H9 (cell line): Measurements from ENCODE around the gene SRSF10. TPM values are rescaled to one million over a fixed set of nuclear protein-coding genes. Genes with fewer than 3 reads are reported as not detected.

Source experiments
- DNase-seq: peaks from one replicate; pipeline ENCODE4 v3.0.0-alpha.2; 2017
- H2AFZ ChIP-seq: one replicate; pipeline ENCODE4 v1.6.1; 2013; ENCODE audit warnings: mild to moderate bottlenecking, low read length, control low read depth, moderate library complexity
- H2AK5ac ChIP-seq: 2 replicates; pipeline ENCODE4 v1.6.1; 2013; ENCODE audit warnings: low read length, control low read depth, mixed read lengths; ENCODE audit not compliant: insufficient read length
- H2BK120ac ChIP-seq: one replicate; pipeline ENCODE4 v1.6.1; 2013; ENCODE audit warnings: low read depth, mild to moderate bottlenecking, low read length, control low read depth, inconsistent platforms; ENCODE audit not compliant: poor library complexity, severe bottlenecking
- H2BK12ac ChIP-seq: 2 replicates; pipeline ENCODE4 v1.6.1; 2013; ENCODE audit warnings: low read length, control low read depth, mixed read lengths, low read depth; ENCODE audit not compliant: insufficient read length
- H2BK15ac ChIP-seq: 2 replicates; pipeline ENCODE4 v1.6.1; 2013; ENCODE audit warnings: low read depth, low read length, control low read depth
- H2BK20ac ChIP-seq: one replicate; pipeline ENCODE4 v1.6.1; 2013; ENCODE audit warnings: low read depth, mild to moderate bottlenecking, low read length, control low read depth, inconsistent platforms; ENCODE audit not compliant: poor library complexity, severe bottlenecking
- H2BK5ac ChIP-seq: 2 replicates; pipeline ENCODE4 v1.6.1; 2013; ENCODE audit warnings: low read length, control low read depth, mixed read lengths; ENCODE audit not compliant: insufficient read length
- H3K14ac ChIP-seq: 2 replicates; pipeline ENCODE4 v1.6.1; 2013; ENCODE audit warnings: low read length, control low read depth; ENCODE audit not compliant: insufficient read depth
- H3K18ac ChIP-seq: 2 replicates; pipeline ENCODE4 v1.6.1; 2013; ENCODE audit warnings: low read depth, mild to moderate bottlenecking, mixed read lengths, low read length, control low read depth; ENCODE audit not compliant: insufficient read length
- H3K23ac ChIP-seq: 2 replicates; pipeline ENCODE4 v1.6.1; 2013; ENCODE audit warnings: low read length, control low read depth, mixed read lengths, low read depth; ENCODE audit not compliant: insufficient read length
- H3K23me2 ChIP-seq: 2 replicates; pipeline ENCODE4 v1.6.1; 2013; ENCODE audit warnings: low read depth, mild to moderate bottlenecking, mixed read lengths, low read length, control low read depth; ENCODE audit not compliant: insufficient read length, poor library complexity, severe bottlenecking
- H3K27ac ChIP-seq: 2 replicates; pipeline ENCODE4 v1.5.1; 2013; ENCODE audit warnings: low read length, control low read depth, mixed read lengths, low read depth; ENCODE audit not compliant: insufficient read length
- H3K27me3 ChIP-seq: 2 replicates; pipeline ENCODE4 v1.6.1; 2013; ENCODE audit warnings: low read length, control low read depth, inconsistent platforms; ENCODE audit not compliant: insufficient read depth
- H3K4ac ChIP-seq: 2 replicates; pipeline ENCODE4 v1.6.1; 2013; ENCODE audit warnings: low read depth, mild to moderate bottlenecking, control low read depth, inconsistent platforms, low read length, moderate library complexity
- H3K4me1 ChIP-seq: 2 replicates; pipeline ENCODE4 v1.6.1; 2013; ENCODE audit warnings: low read length, control low read depth, inconsistent platforms; ENCODE audit not compliant: insufficient read depth
- H3K4me2 ChIP-seq: 2 replicates; pipeline ENCODE4 v1.6.1; 2013; ENCODE audit warnings: low read length, control low read depth, mixed read lengths; ENCODE audit not compliant: insufficient read length, insufficient read depth
- H3K56ac ChIP-seq: 2 replicates; pipeline ENCODE4 v1.6.1; 2013; ENCODE audit warnings: low read depth, mild to moderate bottlenecking, mixed read lengths, low read length, control low read depth; ENCODE audit not compliant: insufficient read length
- H3K79me1 ChIP-seq: 2 replicates; pipeline ENCODE4 v1.6.1; 2013; ENCODE audit warnings: low read depth, mild to moderate bottlenecking, moderate library complexity, low read length, control low read depth, inconsistent platforms; ENCODE audit not compliant: insufficient read depth, poor library complexity, severe bottlenecking
- H3K79me2 ChIP-seq: 2 replicates; pipeline ENCODE4 v1.6.1; 2013; ENCODE audit warnings: low read length, control low read depth, inconsistent platforms; ENCODE audit not compliant: insufficient read depth
- H3K9ac ChIP-seq: 2 replicates; pipeline ENCODE4 v1.6.1; 2013; ENCODE audit warnings: low read length, control low read depth, mixed read lengths; ENCODE audit not compliant: insufficient read length; ENCODE audit errors: extremely low read depth
- H3K9me3 ChIP-seq: one replicate; pipeline ENCODE4 v1.6.1; 2013; ENCODE audit warnings: low read depth, low read length, inconsistent platforms; ENCODE audit not compliant: control insufficient read depth
- H3T11ph ChIP-seq: one replicate; pipeline ENCODE4 v1.6.1; 2013; ENCODE audit warnings: mild to moderate bottlenecking, low read length, control low read depth, inconsistent platforms
- H4K20me1 ChIP-seq: one replicate; pipeline ENCODE4 v1.6.1; 2013; ENCODE audit not compliant: control insufficient read depth, insufficient read length, insufficient read depth
- H4K5ac ChIP-seq: 2 replicates; pipeline ENCODE4 v1.6.1; 2013; ENCODE audit warnings: low read depth, mild to moderate bottlenecking, mixed read lengths, low read length, control low read depth; ENCODE audit not compliant: insufficient read length
- H4K8ac ChIP-seq: replicated peaks from 2 replicates; pipeline ENCODE4 v1.6.1; 2013; ENCODE audit warnings: low read length, control low read depth, mixed read lengths, low read depth; ENCODE audit not compliant: insufficient read length
- H4K91ac ChIP-seq: 2 replicates; pipeline ENCODE4 v1.6.1; 2013; ENCODE audit warnings: low read depth, mild to moderate bottlenecking, moderate library complexity, mixed read lengths, low read length, control low read depth; ENCODE audit not compliant: insufficient read length
- H3K27ac Mint-ChIP-seq, 3 experiments: 2 replicates in 2 of 3; 3 replicates in 1 of 3; pipeline ENCODE4 v1.8.0; 2020 to 2021; ENCODE audit warnings: mixed read lengths in 3 of 3, mild to moderate bottlenecking in 1 of 3, moderate library complexity in 1 of 3
- H3K27me3 Mint-ChIP-seq: 2 replicates; pipeline ENCODE4 v1.8.0; 2021; ENCODE audit warnings: low read depth, mild to moderate bottlenecking, moderate library complexity, mixed read lengths
- H3K36me3 Mint-ChIP-seq, 3 experiments: 2 replicates in 2 of 3; 3 replicates in 1 of 3; pipeline ENCODE4 v1.8.0; 2020 to 2021; ENCODE audit warnings: low read depth in 3 of 3, mixed read lengths in 3 of 3; ENCODE audit not compliant: insufficient read depth in 1 of 3
- H3K4me1 Mint-ChIP-seq, 2 experiments: 2 replicates each; pipeline ENCODE4 v1.8.0; 2020; ENCODE audit warnings: mixed read lengths in 2 of 2
- H3K4me3 Mint-ChIP-seq, 2 experiments: 2 replicates in 1 of 2; 3 replicates in 1 of 2; pipeline ENCODE4 v1.8.0; 2020 to 2021; ENCODE audit warnings: mild to moderate bottlenecking in 2 of 2, mixed read lengths in 2 of 2, moderate library complexity in 1 of 2
- H3K9me3 Mint-ChIP-seq, 2 experiments: 2 replicates in 1 of 2; 3 replicates in 1 of 2; pipeline ENCODE4 v1.8.0; 2020; ENCODE audit warnings: mild to moderate bottlenecking in 2 of 2, mixed read lengths in 2 of 2, moderate library complexity in 1 of 2
- WGBS: extraction: QIAGEN DNeasy Blood & Tissue Kit; methylation state at CpG from one replicate; pipeline ENCODE4 v1.1.7; 2013; ENCODE audit warnings: missing lambda C conversion rate, low lambda C conversion rate, mixed read lengths; ENCODE audit not compliant: insufficient read length; ENCODE audit errors: extremely low coverage; 5-methylcytosine and 5-hydroxymethylcytosine counted together
- total RNA-seq: library from RNA; stranded (reverse); gene quantifications from 2 replicates; pipeline ENCODE4 v1.2.1, GENCODE V29; 2021
- TF ChIP-seq, protein P1 (sequence below): fragments of 200-600 bp; sonication (generic); conservative IDR thresholded peaks from 3 replicates; pipeline ENCODE4 v1.8.0; 2021; ENCODE audit warnings: antibody characterized with exemption, mild to moderate bottlenecking

SRSF10 gene
- total RNA-seq, 1 experiment from 2014 or later = 238 TPM

DNA sequence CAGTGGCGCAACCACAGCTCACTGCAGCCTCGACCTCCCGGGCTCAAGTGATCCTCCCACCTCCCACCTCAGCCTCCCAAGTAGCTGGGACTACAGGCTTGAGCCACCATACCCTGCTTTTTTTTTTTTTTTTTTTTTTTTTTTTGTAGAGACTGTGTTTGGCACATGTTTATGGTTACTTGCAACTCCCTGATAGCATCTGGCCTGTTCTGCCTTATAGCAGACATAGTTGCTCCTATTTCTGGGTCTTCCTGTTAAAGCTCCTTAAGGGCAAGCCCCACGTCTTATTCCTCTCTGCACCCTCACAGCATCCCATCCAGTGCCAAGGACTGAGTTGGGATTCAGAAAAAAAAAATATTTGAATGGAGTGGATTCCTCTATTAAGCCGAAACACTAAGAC is 49.9 kb downstream of the SRSF10 start:
- Histone ChIP-seq H3K23me2 (no peaks in the 10 kb centered on the region), H3K9me3 (no peaks in the 10 kb centered on the region), H2BK5ac (no peak overlapping the region), H4K8ac (no peak overlapping the region), H2BK20ac (no peak overlapping the region), H2BK15ac (no peak overlapping the region), H3K4me2 (no peak overlapping the region), H3K23ac (no peak overlapping the region), H3K79me1 (no peaks in the 10 kb centered on the region), H4K91ac (no peak overlapping the region), H3T11ph (no peak overlapping the region), H3K9ac (no peak overlapping the region), H3K4me1 (no peaks in the 10 kb centered on the region), H2AK5ac (no peak overlapping the region), H3K18ac (no peak overlapping the region), H3K27me3 (no peaks in the 10 kb centered on the region), H4K5ac (no peak overlapping the region), H4K20me1 (no peaks in the 10 kb centered on the region), H3K27ac (no peak overlapping the region), H2BK120ac (no peak overlapping the region), H3K14ac (no peak overlapping the region), H3K56ac (no peak overlapping the region), H3K4ac (no peak overlapping the region), H2AFZ (no peak overlapping the region), H2BK12ac (no peak overlapping the region), H3K79me2 (no peaks in the 10 kb centered on the region)
- TF ChIP-seq, protein P1, sequence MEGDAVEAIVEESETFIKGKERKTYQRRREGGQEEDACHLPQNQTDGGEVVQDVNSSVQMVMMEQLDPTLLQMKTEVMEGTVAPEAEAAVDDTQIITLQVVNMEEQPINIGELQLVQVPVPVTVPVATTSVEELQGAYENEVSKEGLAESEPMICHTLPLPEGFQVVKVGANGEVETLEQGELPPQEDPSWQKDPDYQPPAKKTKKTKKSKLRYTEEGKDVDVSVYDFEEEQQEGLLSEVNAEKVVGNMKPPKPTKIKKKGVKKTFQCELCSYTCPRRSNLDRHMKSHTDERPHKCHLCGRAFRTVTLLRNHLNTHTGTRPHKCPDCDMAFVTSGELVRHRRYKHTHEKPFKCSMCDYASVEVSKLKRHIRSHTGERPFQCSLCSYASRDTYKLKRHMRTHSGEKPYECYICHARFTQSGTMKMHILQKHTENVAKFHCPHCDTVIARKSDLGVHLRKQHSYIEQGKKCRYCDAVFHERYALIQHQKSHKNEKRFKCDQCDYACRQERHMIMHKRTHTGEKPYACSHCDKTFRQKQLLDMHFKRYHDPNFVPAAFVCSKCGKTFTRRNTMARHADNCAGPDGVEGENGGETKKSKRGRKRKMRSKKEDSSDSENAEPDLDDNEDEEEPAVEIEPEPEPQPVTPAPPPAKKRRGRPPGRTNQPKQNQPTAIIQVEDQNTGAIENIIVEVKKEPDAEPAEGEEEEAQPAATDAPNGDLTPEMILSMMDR = no peak
- WGBS = no CpG with 5 or more reads among the region's 5 CpGs
- Mint-ChIP-seq H3K36me3 (peaks cover 0 to 6% (median 1%) of the 10 kb centered on the region in 3 experiments; a peak in 2 of 7 replicates), H3K27me3 (peaks cover 2% of the 10 kb centered on the region), H3K9me3 (peaks cover 2 to 7% of the 10 kb centered on the region in 2 experiments; a peak in 4 of 5 replicates), H3K27ac (no peak overlapping the region; a peak in 1 of 7 replicates), H3K4me3 (no peak overlapping the region), H3K4me1 (peaks cover 0 to 4% of the 10 kb centered on the region in 2 experiments; a peak in 1 of 4 replicates)
- no peak for DNase-seq
